Measurements from ENCODE around the gene FAM241B. TPM values are rescaled to one million over a fixed set of nuclear protein-coding genes. Genes with fewer than 3 reads are reported as not detected.

The FAM241B gene
- total RNA-seq, 1 experiment from 2014 or later: 24.9 TPM

DNA sequence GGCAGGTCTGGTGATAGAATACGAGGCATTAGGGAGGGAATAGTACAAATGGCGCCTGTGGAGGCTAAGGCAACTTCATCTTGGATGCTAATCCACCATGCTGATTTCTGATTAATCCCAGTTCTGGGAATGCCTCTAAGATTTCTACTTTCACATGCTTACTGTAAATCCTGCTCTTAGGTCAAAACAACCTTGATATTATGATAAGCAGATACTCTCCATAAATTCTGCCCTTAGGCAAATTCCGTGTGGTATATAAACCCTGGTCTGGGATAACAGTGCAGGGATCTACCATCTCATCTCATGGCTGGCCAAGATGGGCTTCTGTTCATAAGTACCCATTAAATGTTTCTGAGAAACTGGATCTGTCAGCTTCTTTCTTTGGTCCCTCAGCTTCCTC is 45.4 kb upstream of the FAM241B start:
- no peak overlapping the region for H3K27ac Mint-ChIP-seq (ENCODE audit: unreplicated experiment)
- TF ChIP-seq, protein P1, sequence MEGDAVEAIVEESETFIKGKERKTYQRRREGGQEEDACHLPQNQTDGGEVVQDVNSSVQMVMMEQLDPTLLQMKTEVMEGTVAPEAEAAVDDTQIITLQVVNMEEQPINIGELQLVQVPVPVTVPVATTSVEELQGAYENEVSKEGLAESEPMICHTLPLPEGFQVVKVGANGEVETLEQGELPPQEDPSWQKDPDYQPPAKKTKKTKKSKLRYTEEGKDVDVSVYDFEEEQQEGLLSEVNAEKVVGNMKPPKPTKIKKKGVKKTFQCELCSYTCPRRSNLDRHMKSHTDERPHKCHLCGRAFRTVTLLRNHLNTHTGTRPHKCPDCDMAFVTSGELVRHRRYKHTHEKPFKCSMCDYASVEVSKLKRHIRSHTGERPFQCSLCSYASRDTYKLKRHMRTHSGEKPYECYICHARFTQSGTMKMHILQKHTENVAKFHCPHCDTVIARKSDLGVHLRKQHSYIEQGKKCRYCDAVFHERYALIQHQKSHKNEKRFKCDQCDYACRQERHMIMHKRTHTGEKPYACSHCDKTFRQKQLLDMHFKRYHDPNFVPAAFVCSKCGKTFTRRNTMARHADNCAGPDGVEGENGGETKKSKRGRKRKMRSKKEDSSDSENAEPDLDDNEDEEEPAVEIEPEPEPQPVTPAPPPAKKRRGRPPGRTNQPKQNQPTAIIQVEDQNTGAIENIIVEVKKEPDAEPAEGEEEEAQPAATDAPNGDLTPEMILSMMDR (IDR thresholded peaks at IDR 0.05; ENCODE audit: insufficient read depth in 1 of 2, low read depth in 1 of 2, low read length in 1 of 2, severe bottlenecking in 1 of 2, unreplicated experiment in 1 of 2): no peak
- DNase-seq: no peak
- Histone ChIP-seq H3K4me1 (no peaks in the 10 kb centered on the region), H3K9me3 (no peaks in the 10 kb centered on the region), H3K36me3 (ENCODE audit: control insufficient read depth, insufficient read depth, low read length) (no peaks in the 10 kb centered on the region), H3K4me3 (ENCODE audit: low read depth, low read length) (no peak overlapping the region), H3K27me3 (replicated peaks; ENCODE audit: control insufficient read depth, insufficient read depth, low read length) (no peaks in the 10 kb centered on the region)
- H3K36me3 Mint-ChIP-seq (ENCODE audit: insufficient read depth, unreplicated experiment): no peaks in the 10 kb centered on the region
- no peaks in the 10 kb centered on the region for H3K9me3 Mint-ChIP-seq (ENCODE audit: unreplicated experiment)
- intact Hi-C loops (cut with micrococcal nuclease; ENCODE audit: unreplicated experiment): no loop called here
- no TSS peak for BruUV-seq (replicated peaks)
- ChIA-PET CTCF (no interaction called here), POLR2A (interaction anchor here (0.6 kb wide), 1 partner anchor 44 kb away, joined by 3 read pairs; no protein-coding TSS in a partner anchor)
- peaks cover 7% of the 10 kb centered on the region for H3K27me3 Mint-ChIP-seq (ENCODE audit: insufficient read depth, unreplicated experiment)
- no peaks in the 10 kb centered on the region for H3K4me1 Mint-ChIP-seq (ENCODE audit: low read depth, unreplicated experiment)
- H3K4me3 Mint-ChIP-seq (ENCODE audit: unreplicated experiment): no peak overlapping the region

DNA sequence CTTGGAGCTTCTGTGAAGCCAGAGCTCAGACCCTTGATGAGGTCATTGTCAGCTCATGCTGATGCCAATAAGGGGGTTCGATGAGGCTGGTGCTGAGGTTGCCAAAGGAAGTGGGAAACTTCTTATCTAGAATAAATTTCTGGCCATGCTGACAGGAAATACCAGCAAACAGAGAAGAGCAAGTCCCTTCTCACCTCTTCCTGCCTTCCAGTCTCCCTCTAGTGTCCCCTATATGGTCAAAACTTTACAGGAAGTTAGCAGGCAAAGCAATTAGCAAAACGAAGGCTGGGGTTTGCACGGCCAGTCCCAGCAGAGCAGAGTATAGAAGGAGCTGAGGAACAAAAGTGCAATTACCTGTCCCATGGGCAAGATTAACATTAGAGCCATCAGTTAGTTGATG is 41.7 kb upstream of the FAM241B start:
- ChIA-PET CTCF (no interaction called here), POLR2A (no interaction called here)
- Histone ChIP-seq H3K36me3 (ENCODE audit: control insufficient read depth, insufficient read depth, low read length) (no peaks in the 10 kb centered on the region), H3K9me3 (no peaks in the 10 kb centered on the region), H3K4me1 (no peaks in the 10 kb centered on the region), H3K27me3 (replicated peaks; ENCODE audit: control insufficient read depth, insufficient read depth, low read length) (no peaks in the 10 kb centered on the region), H3K4me3 (ENCODE audit: low read depth, low read length) (no peak overlapping the region)
- TF ChIP-seq, protein P1 (IDR thresholded peaks at IDR 0.05; ENCODE audit: insufficient read depth in 1 of 2, low read depth in 1 of 2, low read length in 1 of 2, severe bottlenecking in 1 of 2, unreplicated experiment in 1 of 2): peak in 1 of 2 experiments; percentile 36
- DNase-seq: no peak
- Mint-ChIP-seq H3K4me1 (ENCODE audit: low read depth, unreplicated experiment) (no peaks in the 10 kb centered on the region), H3K27ac (ENCODE audit: unreplicated experiment) (no peak overlapping the region), H3K27me3 (ENCODE audit: insufficient read depth, unreplicated experiment) (peaks cover 7% of the 10 kb centered on the region), H3K4me3 (ENCODE audit: unreplicated experiment) (no peak overlapping the region), H3K36me3 (ENCODE audit: insufficient read depth, unreplicated experiment) (no peaks in the 10 kb centered on the region), H3K9me3 (ENCODE audit: unreplicated experiment) (no peaks in the 10 kb centered on the region)
- intact Hi-C loops (cut with micrococcal nuclease; ENCODE audit: unreplicated experiment): no loop called here
- no TSS peak for BruUV-seq (replicated peaks)

DNA sequence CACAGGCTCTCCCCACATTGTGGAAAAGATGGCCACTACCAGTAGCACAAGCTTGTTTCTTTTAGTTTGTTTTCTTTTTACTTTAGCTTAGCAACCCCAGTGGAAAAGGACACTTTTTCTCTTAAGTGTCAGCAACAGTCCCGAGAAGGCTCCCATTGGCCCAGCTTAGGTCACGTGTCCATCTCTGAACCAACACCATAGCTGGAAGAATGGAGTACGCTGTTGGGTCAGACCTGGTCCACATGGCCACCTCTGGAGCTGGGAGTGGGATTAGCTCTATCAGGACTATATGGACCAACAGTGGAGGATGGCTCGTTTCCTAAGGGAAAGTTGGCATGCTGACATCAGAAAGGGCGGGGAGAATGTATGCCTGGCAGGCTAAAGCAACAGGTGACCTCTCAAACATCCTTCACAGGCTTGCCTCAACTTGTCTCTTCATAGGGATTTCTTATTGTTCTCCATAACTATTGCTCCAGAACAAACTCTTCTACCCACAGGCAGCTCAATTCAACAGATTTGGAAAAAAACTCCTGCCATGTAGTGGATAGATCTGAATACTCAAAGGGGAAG is 29.2 kb upstream of the FAM241B start:
- no peaks in the 10 kb centered on the region for H3K4me1 ChIP-seq
- intact Hi-C loops (cut with micrococcal nuclease; ENCODE audit: unreplicated experiment): no loop called here
- no peaks in the 10 kb centered on the region for H3K36me3 Mint-ChIP-seq (ENCODE audit: insufficient read depth, unreplicated experiment)
- H3K27me3 Mint-ChIP-seq (ENCODE audit: insufficient read depth, unreplicated experiment): peaks cover 30% of the 10 kb centered on the region
- H3K27me3 ChIP-seq (replicated peaks; ENCODE audit: control insufficient read depth, insufficient read depth, low read length): no peaks in the 10 kb centered on the region; the same call in 1 of the 2 replicates
- TF ChIP-seq, protein P1 (IDR thresholded peaks at IDR 0.05; ENCODE audit: insufficient read depth in 1 of 2, low read depth in 1 of 2, low read length in 1 of 2, severe bottlenecking in 1 of 2, unreplicated experiment in 1 of 2): no peak
- H3K9me3 Mint-ChIP-seq (ENCODE audit: unreplicated experiment): peaks cover 12% of the 10 kb centered on the region
- ChIA-PET CTCF (no interaction called here), POLR2A (no interaction called here)
- no peaks in the 10 kb centered on the region; the same call in 1 of the 2 replicates for H3K9me3 ChIP-seq
- no TSS peak for BruUV-seq (replicated peaks)
- H3K27ac Mint-ChIP-seq (ENCODE audit: unreplicated experiment): no peak overlapping the region
- H3K4me3 Mint-ChIP-seq (ENCODE audit: unreplicated experiment): no peak overlapping the region
- no peak for DNase-seq
- H3K36me3 ChIP-seq (ENCODE audit: control insufficient read depth, insufficient read depth, low read length): no peaks in the 10 kb centered on the region
- H3K4me1 Mint-ChIP-seq (ENCODE audit: low read depth, unreplicated experiment): no peaks in the 10 kb centered on the region
- H3K4me3 ChIP-seq (ENCODE audit: low read depth, low read length): no peak overlapping the region

Data from Caco-2 (cell line).